ENCODE results near the gene WDR37. TPM values are rescaled to one million over a fixed set of nuclear protein-coding genes. Genes with fewer than 3 reads are reported as not detected.
"Not testable (repeated sequence)": the region's sequence is repeated elsewhere in the genome, so short reads cannot be mapped to it uniquely, and the experiment has no call there.

Gene WDR37
- total and polyA plus RNA-seq, 8 donors, result 4.6 to 11.6 (median 8.6) TPM

DNA sequence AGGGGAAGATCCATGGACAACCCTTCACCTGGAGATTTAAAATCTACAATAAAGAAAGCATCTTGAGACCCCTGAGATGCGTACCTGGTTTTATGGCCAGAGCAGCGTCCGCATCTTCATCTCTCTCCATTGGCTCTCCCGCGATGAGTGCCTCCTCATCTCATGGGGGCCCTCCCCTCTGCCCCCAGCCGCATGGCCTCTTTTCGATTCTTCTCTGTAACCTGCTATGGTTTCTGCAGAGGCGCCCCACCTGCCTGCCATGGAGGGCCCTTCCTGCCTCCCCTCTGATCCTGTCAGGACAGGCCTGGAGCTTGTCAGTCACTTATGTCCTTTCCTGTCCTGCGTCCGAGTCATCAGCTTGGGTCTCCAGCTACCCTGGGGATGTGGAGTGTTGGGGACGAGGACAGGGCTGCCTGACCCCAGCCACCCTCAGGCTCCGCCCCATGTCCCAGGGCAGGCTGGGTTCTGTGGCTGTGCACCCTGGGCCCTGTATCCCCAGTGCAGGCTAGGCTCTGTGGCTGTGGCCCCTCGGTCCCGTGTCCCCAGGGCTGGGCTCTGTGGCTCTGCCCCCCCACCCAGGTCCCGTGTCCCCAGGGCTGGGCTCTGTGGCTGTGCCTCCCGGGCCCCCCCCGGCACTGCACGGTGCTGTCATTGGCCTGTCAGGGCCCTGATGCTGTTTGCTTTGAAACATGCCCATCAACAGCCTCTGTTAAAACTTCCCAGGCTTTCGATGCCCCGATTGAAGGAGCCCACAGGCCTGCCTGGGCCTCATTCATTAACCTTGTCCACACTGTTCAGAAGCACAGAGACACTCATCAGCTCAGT lies 99.8 kb downstream of the WDR37 start:
- intact Hi-C loops (cut with DNase I), result no loop called here
- H3K27ac ChIP-seq, result no peak overlapping the region
- TF ChIP-seq, protein P1, sequence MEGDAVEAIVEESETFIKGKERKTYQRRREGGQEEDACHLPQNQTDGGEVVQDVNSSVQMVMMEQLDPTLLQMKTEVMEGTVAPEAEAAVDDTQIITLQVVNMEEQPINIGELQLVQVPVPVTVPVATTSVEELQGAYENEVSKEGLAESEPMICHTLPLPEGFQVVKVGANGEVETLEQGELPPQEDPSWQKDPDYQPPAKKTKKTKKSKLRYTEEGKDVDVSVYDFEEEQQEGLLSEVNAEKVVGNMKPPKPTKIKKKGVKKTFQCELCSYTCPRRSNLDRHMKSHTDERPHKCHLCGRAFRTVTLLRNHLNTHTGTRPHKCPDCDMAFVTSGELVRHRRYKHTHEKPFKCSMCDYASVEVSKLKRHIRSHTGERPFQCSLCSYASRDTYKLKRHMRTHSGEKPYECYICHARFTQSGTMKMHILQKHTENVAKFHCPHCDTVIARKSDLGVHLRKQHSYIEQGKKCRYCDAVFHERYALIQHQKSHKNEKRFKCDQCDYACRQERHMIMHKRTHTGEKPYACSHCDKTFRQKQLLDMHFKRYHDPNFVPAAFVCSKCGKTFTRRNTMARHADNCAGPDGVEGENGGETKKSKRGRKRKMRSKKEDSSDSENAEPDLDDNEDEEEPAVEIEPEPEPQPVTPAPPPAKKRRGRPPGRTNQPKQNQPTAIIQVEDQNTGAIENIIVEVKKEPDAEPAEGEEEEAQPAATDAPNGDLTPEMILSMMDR (IDR thresholded peaks at IDR 0.05), result no peak
- no peaks in the 10 kb centered on the region for H3K9me3 ChIP-seq
- no peaks in the 10 kb centered on the region for H3K27me3 ChIP-seq
- no peaks in the 10 kb centered on the region for H3K4me1 ChIP-seq
- no peak overlapping the region for H3K4me3 ChIP-seq
- DNase-seq (no peak), ATAC-seq (no peak), FAIRE-seq (no peak)
- 78 to 82% methylated on average over 19 to 20 of the region's 20 CpGs for WGBS, 2 donors
- H3K36me3 ChIP-seq, result no peaks in the 10 kb centered on the region

DNA sequence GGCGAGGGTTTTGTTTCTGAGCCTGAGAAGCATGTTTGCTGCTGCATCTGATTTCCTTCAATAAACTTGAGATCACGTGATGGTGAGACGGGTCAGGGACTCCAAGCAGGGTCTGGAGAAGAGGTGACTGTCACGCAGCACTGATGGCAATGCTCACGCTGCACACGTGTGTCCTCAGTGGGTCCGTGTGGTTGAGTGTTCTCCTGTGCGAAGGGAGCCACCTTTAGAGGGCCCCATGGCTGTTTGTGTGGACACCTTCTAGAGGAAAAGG lies 100.4 kb downstream of the WDR37 start:
- Histone ChIP-seq H3K36me3 (no peaks in the 10 kb centered on the region), H3K4me1 (no peaks in the 10 kb centered on the region), H3K27ac (no peak overlapping the region), H3K9me3 (no peaks in the 10 kb centered on the region), H3K4me3 (no peak overlapping the region), H3K27me3 (no peaks in the 10 kb centered on the region)
- ATAC-seq (no peak), FAIRE-seq (no peak), DNase-seq (no peak)
- TF ChIP-seq, protein P1 (IDR thresholded peaks at IDR 0.05), result no peak
- intact Hi-C loops (cut with DNase I), result no loop called here
- WGBS, 2 donors, result 73 to 75% methylated on average over 8 of the region's 8 CpGs

DNA sequence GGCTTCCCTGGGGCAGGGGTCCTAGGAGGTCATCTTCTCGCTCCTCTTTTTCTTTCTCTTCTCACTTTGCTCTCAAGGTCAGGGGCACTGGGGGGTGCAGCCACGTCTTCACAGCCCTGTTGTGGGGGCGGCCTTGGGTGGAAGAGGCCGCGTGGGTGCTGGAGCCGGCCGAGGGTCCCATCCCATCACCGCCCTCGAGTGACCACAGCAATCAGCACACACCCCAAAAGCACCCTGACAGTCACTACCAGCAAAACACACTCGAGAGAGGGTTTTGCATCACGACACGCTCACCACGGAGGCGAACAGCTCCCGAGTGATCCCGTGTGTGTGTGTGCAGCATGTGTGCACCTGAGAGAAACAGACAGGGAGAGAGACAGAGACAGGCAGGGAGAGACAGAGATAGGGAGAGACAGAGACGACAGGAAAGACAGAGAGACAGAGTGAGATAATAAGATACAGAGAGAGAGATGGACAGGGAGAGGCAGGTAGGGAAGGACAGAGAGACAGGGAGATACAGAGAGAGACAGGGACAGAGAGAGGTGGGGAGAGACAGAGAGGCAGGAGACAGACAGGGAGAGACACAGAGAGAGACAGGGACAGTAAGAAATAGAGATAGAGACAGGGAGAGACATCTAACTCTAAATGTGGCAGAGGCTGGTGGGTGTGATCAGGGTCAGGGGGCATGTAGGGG lies 100.9 kb downstream of the WDR37 start:
- no peaks in the 10 kb centered on the region for H3K4me1 ChIP-seq
- no peak overlapping the region for H3K27ac ChIP-seq
- no peak overlapping the region for H3K4me3 ChIP-seq
- TF ChIP-seq, protein P1 (IDR thresholded peaks at IDR 0.05), result no peak
- WGBS, 2 donors, result 61 to 69% methylated on average over 17 of the region's 17 CpGs
- H3K9me3 ChIP-seq, result no peaks in the 10 kb centered on the region
- ATAC-seq, result no peak
- intact Hi-C loops (cut with DNase I), result no loop called here
- no peaks in the 10 kb centered on the region for H3K27me3 ChIP-seq
- FAIRE-seq, result no peak
- H3K36me3 ChIP-seq, result no peaks in the 10 kb centered on the region
- peak in 1 of 6 donors; percentile 21 for DNase-seq

DNA sequence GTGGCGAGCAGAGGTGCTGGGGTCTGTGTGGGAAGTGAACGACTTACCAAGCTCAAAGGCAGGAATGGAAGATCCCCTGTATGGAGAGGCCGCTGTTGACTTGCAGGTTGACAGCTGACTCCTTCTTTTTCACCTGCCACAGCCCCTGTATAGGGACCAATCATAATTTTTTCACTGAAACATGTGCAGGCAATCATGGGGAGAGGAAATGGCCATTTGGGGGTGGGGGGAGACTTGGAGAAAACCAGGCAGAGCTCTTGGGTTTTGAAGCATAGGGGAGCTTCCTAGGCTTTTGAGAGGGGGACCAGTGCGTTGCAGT lies 101.4 kb downstream of the WDR37 start:
- FAIRE-seq, result no peak
- no peak for DNase-seq
- H3K36me3 ChIP-seq, result no peaks in the 10 kb centered on the region
- H3K4me3 ChIP-seq, result no peak overlapping the region
- TF ChIP-seq, protein P1 (IDR thresholded peaks at IDR 0.05), result no peak
- H3K27ac ChIP-seq, result no peak overlapping the region
- no peaks in the 10 kb centered on the region for H3K27me3 ChIP-seq
- intact Hi-C loops (cut with DNase I), result no loop called here
- WGBS, 2 donors, result 61 to 76% methylated on average over 4 of the region's 4 CpGs
- ATAC-seq, result no peak
- H3K4me1 ChIP-seq, result no peaks in the 10 kb centered on the region
- no peaks in the 10 kb centered on the region for H3K9me3 ChIP-seq

DNA sequence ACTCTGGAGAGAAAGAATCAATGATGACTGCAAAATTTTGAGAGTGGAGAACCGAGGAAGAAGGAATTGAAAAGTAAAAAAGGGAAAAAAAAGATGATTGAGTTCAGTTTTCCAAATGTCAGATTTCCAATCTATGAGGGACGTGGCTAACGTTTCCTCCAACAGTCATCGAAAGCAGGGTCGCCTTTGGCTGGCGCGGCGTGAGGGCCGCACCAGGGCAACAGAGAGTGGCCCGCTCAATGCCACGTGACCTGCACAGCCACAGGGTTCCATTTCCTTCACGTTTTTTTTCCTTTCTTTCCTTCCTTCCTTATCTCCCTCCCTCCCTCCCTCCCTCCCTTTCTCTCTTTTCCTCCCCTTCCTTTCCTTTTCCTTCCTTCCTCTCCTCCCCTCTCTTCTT lies 101.9 kb downstream of the WDR37 start:
- Histone ChIP-seq H3K9me3 (no peaks in the 10 kb centered on the region), H3K4me3 (no peak overlapping the region), H3K4me1 (no peaks in the 10 kb centered on the region), H3K36me3 (no peaks in the 10 kb centered on the region), H3K27me3 (no peaks in the 10 kb centered on the region), H3K27ac (no peak overlapping the region)
- FAIRE-seq (no peak), ATAC-seq (no peak), DNase-seq (no peak)
- TF ChIP-seq, protein P1 (IDR thresholded peaks at IDR 0.05), result no peak
- intact Hi-C loops (cut with DNase I), result no loop called here
- WGBS, 2 donors, result 68 to 83% methylated on average over 12 of the region's 12 CpGs

DNA sequence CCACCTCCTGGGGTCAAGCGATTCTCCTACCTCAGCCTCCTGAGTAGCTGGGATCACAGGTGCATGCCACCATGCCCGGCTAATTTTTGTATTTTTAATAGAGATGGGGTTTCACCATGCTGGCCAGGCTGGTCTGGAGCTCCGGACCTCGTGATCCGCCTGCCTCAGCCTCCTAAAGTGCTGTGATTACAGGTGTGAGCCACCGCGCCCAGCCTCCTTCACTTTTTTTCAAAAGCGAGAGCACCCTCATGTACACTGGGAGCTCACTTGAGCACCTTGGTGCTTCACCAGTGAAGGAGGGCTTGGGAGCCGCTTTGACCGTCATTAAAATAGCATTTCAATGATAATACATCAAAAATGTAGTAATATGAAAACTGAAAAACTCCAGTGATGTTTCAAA lies 102.4 kb downstream of the WDR37 start:
- H3K4me3 ChIP-seq; H3K4me1 ChIP-seq; H3K9me3 ChIP-seq; intact Hi-C loops (cut with DNase I); FAIRE-seq; H3K27ac ChIP-seq; DNase-seq; ATAC-seq; H3K36me3 ChIP-seq; H3K27me3 ChIP-seq: not testable (repeated sequence)
- 84 to 86% methylated on average over 10 of the region's 10 CpGs for WGBS, 2 donors

Data from pancreas (tissue), 10 donors.